GM10266 (cell line): ENCODE results near the gene SPTBN5.

Source experiments
- DNase-seq: peaks from one replicate; pipeline ENCODE4 v3.0.0; 2012; ENCODE audit errors: extremely low spot score
- TF ChIP-seq, protein P1 (sequence below): IDR thresholded peaks from 2 replicates; pipeline ENCODE4 v1.5.1; 2012; ENCODE audit warnings: mild to moderate bottlenecking, low read depth; ENCODE audit not compliant: control insufficient read depth, insufficient read depth; ENCODE audit errors: missing control alignments

SPTBN5 gene

GRCh38 chr15:41819455-41820050, 74.3 kb downstream of the SPTBN5 start:
- no peak for DNase-seq
- TF ChIP-seq, protein P1, sequence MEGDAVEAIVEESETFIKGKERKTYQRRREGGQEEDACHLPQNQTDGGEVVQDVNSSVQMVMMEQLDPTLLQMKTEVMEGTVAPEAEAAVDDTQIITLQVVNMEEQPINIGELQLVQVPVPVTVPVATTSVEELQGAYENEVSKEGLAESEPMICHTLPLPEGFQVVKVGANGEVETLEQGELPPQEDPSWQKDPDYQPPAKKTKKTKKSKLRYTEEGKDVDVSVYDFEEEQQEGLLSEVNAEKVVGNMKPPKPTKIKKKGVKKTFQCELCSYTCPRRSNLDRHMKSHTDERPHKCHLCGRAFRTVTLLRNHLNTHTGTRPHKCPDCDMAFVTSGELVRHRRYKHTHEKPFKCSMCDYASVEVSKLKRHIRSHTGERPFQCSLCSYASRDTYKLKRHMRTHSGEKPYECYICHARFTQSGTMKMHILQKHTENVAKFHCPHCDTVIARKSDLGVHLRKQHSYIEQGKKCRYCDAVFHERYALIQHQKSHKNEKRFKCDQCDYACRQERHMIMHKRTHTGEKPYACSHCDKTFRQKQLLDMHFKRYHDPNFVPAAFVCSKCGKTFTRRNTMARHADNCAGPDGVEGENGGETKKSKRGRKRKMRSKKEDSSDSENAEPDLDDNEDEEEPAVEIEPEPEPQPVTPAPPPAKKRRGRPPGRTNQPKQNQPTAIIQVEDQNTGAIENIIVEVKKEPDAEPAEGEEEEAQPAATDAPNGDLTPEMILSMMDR: no peak

DNA sequence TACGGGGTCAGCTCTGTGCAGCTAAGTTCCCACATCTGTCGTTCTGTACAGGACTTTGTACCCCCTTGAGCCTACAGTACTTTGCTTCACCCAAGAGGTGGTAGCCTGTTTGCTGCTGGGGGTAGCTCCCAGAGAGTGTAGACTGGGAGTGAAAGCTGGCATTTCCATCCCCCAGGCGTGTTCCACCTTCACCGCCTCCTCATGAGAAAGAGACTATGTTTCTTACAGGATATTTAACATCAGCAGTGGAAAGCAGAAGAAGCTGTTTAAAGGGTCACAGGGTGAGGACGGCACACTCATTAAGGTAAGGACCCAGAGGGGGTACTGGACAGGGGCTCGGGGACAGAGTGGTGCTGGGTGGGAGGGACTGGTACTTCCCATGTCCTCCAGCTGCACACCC, 76.1 kb downstream of the SPTBN5 start:
- TF ChIP-seq, protein P1: no peak
- no peak for DNase-seq

DNA sequence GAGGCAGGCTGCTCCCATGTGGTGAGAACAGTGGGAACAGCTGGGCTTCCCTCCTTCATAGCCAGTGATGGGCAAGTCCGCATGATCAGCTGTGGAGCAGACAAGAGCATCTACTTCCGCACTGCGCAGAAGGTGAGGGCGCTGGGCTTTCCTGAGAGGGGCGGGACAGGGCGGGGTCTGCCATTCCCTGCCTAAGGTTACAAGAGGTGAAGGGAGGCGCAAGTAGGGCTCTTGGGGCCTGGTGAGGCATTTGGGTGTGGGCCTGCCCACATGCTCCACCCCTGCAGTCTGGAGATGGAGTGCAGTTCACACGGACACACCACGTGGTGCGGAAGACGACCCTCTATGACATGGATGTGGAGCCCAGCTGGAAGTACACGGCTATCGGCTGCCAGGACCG, 76.5 kb downstream of the SPTBN5 start:
- TF ChIP-seq, protein P1: no peak
- DNase-seq: no peak

GRCh38 chr15:41816788-41817187, 77.1 kb downstream of the SPTBN5 start:
- TF ChIP-seq, protein P1: no peak
- no peak for DNase-seq

GRCh38 chr15:41814534-41814933, 79.3 kb downstream of the SPTBN5 start:
- TF ChIP-seq, protein P1: no peak
- DNase-seq: no peak

- no peak for DNase-seq
- TF ChIP-seq, protein P1: no peak
Observed at GRCh38 chr15:41813426-41813825, 80.4 kb downstream of the SPTBN5 start.

- DNase-seq: no peak
- TF ChIP-seq, protein P1: no peak
Observed at GRCh38 chr15:41812820-41813375, 81.0 kb downstream of the SPTBN5 start.
